GM18502 (cell line): Measurements from ENCODE around the gene SLC22A23.

Source experiments
- ATAC-seq: cut with Tn5 transposase; IDR thresholded peaks from one replicate; pipeline ENCODE4 v1.9.1; 2021; ENCODE audit warnings: mild to moderate bottlenecking; ENCODE audit not compliant: unreplicated experiment, poor library complexity

Gene SLC22A23

GRCh38 chr6:3358413-3359100 is 98.3 kb downstream of the SLC22A23 start:
- ATAC-seq = no peak

- no peak for ATAC-seq
Observed at GRCh38 chr6:3357678-3358077, 99.2 kb downstream of the SLC22A23 start.

GRCh38 chr6:3356824-3357420 is 99.9 kb downstream of the SLC22A23 start:
- ATAC-seq = no peak

- peak; percentile 90 for ATAC-seq
Observed at GRCh38 chr6:3356056-3356823, 100.6 kb downstream of the SLC22A23 start.

- no peak for ATAC-seq
Observed at GRCh38 chr6:3355358-3356055, 101.3 kb downstream of the SLC22A23 start.

GRCh38 chr6:3355011-3355357 is 101.9 kb downstream of the SLC22A23 start:
- ATAC-seq = no peak

- no peak for ATAC-seq
Observed at GRCh38 chr6:3353939-3354338, 102.9 kb downstream of the SLC22A23 start.

- no peak for ATAC-seq
Observed at GRCh38 chr6:3353213-3353903, 103.5 kb downstream of the SLC22A23 start.

GRCh38 chr6:3352678-3353077 is 104.2 kb downstream of the SLC22A23 start:
- ATAC-seq = no peak

GRCh38 chr6:3351829-3352524 is 104.9 kb downstream of the SLC22A23 start:
- no peak for ATAC-seq

- ATAC-seq = no peak
Observed at GRCh38 chr6:3351105-3351676, 105.7 kb downstream of the SLC22A23 start.

- ATAC-seq = no peak
Observed at GRCh38 chr6:3350252-3350796, 106.5 kb downstream of the SLC22A23 start.

GRCh38 chr6:3349388-3350251 is 107.2 kb downstream of the SLC22A23 start:
- no peak for ATAC-seq

GRCh38 chr6:3348821-3349220 is 108.0 kb downstream of the SLC22A23 start:
- no peak for ATAC-seq

GRCh38 chr6:3347826-3348225 is 109.0 kb downstream of the SLC22A23 start:
- ATAC-seq = no peak

- no peak for ATAC-seq
Observed at GRCh38 chr6:3347247-3347646, 109.6 kb downstream of the SLC22A23 start.

- ATAC-seq = no peak
Observed at GRCh38 chr6:3346476-3346875, 110.4 kb downstream of the SLC22A23 start.

GRCh38 chr6:3345836-3346235 is 111.0 kb downstream of the SLC22A23 start:
- no peak for ATAC-seq
